ENCODE results near the gene SCD5.

SCD5 gene

GRCh38 chr4:82765134-82765533 lies 33.5 kb downstream of the SCD5 start:
- DNase-seq (ENCODE audit: low read depth), result no peak

GRCh38 chr4:82761229-82761628 lies 37.4 kb downstream of the SCD5 start:
- no peak for DNase-seq (ENCODE audit: low read depth)

- no peak for DNase-seq (ENCODE audit: low read depth)
Observed at GRCh38 chr4:82758701-82759685, 39.6 kb downstream of the SCD5 start.

- no peak for DNase-seq (ENCODE audit: low read depth)
Observed at GRCh38 chr4:82756061-82756460, 42.5 kb downstream of the SCD5 start.

GRCh38 chr4:82755650-82756049 lies 42.9 kb downstream of the SCD5 start:
- no peak for DNase-seq (ENCODE audit: low read depth)

GRCh38 chr4:82754513-82755165 lies 44.0 kb downstream of the SCD5 start:
- DNase-seq (ENCODE audit: low read depth), result no peak

- no peak for DNase-seq (ENCODE audit: low read depth)
Observed at GRCh38 chr4:82753725-82754410, 44.7 kb downstream of the SCD5 start.

GRCh38 chr4:82753238-82753637 lies 45.4 kb downstream of the SCD5 start:
- DNase-seq (ENCODE audit: low read depth), result no peak

GRCh38 chr4:82748810-82749470 lies 49.7 kb downstream of the SCD5 start:
- DNase-seq (ENCODE audit: low read depth), result no peak

GRCh38 chr4:82747686-82748575 lies 50.7 kb downstream of the SCD5 start:
- DNase-seq (ENCODE audit: low read depth), result no peak

- DNase-seq (ENCODE audit: low read depth), result no peak
Observed at GRCh38 chr4:82746705-82747574, 51.7 kb downstream of the SCD5 start.

GRCh38 chr4:82745173-82745842 lies 53.3 kb downstream of the SCD5 start:
- no peak for DNase-seq (ENCODE audit: low read depth)

GRCh38 chr4:82744284-82744968 lies 54.2 kb downstream of the SCD5 start:
- DNase-seq (ENCODE audit: low read depth), result no peak

- no peak for DNase-seq (ENCODE audit: low read depth)
Observed at GRCh38 chr4:82741188-82741587, 57.4 kb downstream of the SCD5 start.

- DNase-seq (ENCODE audit: low read depth), result peak; percentile 10
Observed at GRCh38 chr4:82739287-82740190, 59.1 kb downstream of the SCD5 start.

- no peak for DNase-seq (ENCODE audit: low read depth)
Observed at GRCh38 chr4:82737354-82737753, 61.2 kb downstream of the SCD5 start.

GRCh38 chr4:82733636-82734035 lies 65.0 kb downstream of the SCD5 start:
- no peak for DNase-seq (ENCODE audit: low read depth)

- no peak for DNase-seq (ENCODE audit: low read depth)
Observed at GRCh38 chr4:82728301-82728700, 70.3 kb downstream of the SCD5 start.

Measured in stimulated activated CD8-positive, alpha-beta memory T cell treated with anti-CD3 and anti-CD28 coated beads, Interleukin-12 subunit alpha, Interleukin-12 subunit beta, amount 100 ng/mL, for 4 hours (primary cell).